ENCODE data around the gene CNTNAP2. TPM values are rescaled to one million over a fixed set of nuclear protein-coding genes. Genes with fewer than 3 reads are reported as not detected.
A peak's percentile ranks its signal among the peaks of the same experiment; 100 is the strongest.

Gene CNTNAP2
- total RNA-seq, 1 experiment from 2014 or later: 64.5 TPM

DNA sequence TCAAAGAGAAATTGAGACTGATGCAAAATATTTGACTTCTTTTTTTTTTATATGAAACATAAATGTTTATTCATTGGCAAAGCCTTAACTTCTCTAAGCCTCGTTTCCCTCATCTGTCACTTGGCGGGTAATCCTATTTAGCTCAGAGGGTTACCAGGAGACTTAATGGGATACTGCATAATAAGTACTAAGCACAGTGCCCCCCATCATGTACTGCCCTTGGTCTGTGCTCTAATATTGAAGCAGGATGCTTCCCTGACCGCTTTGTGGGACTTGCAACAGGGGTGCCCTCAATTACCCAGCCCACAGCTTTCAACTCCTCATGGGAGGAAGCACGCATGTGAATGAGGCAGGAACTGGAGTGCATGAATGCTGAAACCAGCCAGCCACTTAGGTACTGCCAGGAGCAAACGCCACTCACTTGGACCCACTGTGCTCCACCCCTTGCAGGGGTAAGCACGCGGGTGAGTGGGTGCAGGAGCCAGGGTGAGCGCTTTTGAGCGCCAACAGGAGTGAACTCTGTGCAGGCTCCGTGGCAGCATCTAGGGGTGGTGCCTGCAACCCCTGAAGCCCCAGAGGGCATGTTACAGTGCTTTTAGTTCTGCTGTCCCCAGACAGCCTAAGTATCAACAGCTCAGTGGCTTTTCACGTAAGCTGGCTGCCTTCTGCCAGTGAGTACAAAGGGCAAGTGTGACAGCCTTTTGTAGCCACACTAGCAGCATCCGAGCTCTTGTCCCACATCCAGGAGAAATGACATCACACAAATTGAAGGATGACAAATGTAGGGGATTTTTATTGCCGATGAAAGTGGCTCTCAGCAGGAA, 2264.2 kb downstream of the CNTNAP2 start:
- Mint-ChIP-seq H3K4me1 (peaks cover 37 to 49% of the 10 kb centered on the region in 2 experiments), H3K27ac (peak overlapping the region in 1 of 3 experiments; percentile 34; a peak in 1 of 7 replicates), H3K4me3 (no peak overlapping the region), H3K9me3 (peaks cover 0 to 2% of the 10 kb centered on the region in 2 experiments; a peak in 1 of 5 replicates), H3K27me3 (ENCODE audit: low read depth) (no peaks in the 10 kb centered on the region), H3K36me3 (ENCODE audit: insufficient read depth in 1 of 3, low read depth in 3 of 3) (peaks cover 31 to 35% (median 32%) of the 10 kb centered on the region in 3 experiments; a peak in 6 of 7 replicates)
- Histone ChIP-seq H2AFZ (ENCODE audit: low read length) (no peak overlapping the region), H3K27me3 (ENCODE audit: insufficient read depth, low read length) (no peaks in the 10 kb centered on the region), H2BK15ac (ENCODE audit: low read depth, low read length) (no peak overlapping the region), H3K23me2 (ENCODE audit: insufficient read length, low read depth, low read length, poor library complexity, severe bottlenecking) (no peaks in the 10 kb centered on the region), H4K8ac (replicated peaks; ENCODE audit: insufficient read length, low read depth, low read length) (no peak overlapping the region), H4K5ac (ENCODE audit: insufficient read length, low read depth, low read length) (no peak overlapping the region), H3K4me2 (ENCODE audit: insufficient read depth, insufficient read length, low read length) (no peak overlapping the region), H3K9me3 (ENCODE audit: control insufficient read depth, low read depth, low read length) (no peaks in the 10 kb centered on the region), H3K14ac (ENCODE audit: insufficient read depth, low read length) (no peak overlapping the region), H3K9ac (ENCODE audit: extremely low read depth, insufficient read length, low read length) (no peak overlapping the region), H3K18ac (ENCODE audit: insufficient read length, low read depth, low read length) (no peak overlapping the region), H4K20me1 (ENCODE audit: control insufficient read depth, insufficient read depth, insufficient read length) (no peaks in the 10 kb centered on the region), H2BK5ac (ENCODE audit: insufficient read length, low read length) (no peak overlapping the region), H3K79me2 (ENCODE audit: insufficient read depth, low read length) (no peaks in the 10 kb centered on the region), H3K27ac (ENCODE audit: insufficient read length, low read depth, low read length) (no peak overlapping the region), H3K23ac (ENCODE audit: insufficient read length, low read depth, low read length) (no peak overlapping the region), H3K4me1 (ENCODE audit: insufficient read depth, low read length) (no peaks in the 10 kb centered on the region; the same call in 1 of the 2 replicates), H2BK20ac (ENCODE audit: low read depth, low read length, poor library complexity, severe bottlenecking) (no peak overlapping the region), H3K4ac (ENCODE audit: low read depth, low read length) (no peak overlapping the region), H2BK120ac (ENCODE audit: low read depth, low read length, poor library complexity, severe bottlenecking) (no peak overlapping the region), H2AK5ac (ENCODE audit: insufficient read length, low read length) (no peak overlapping the region), H2BK12ac (ENCODE audit: insufficient read length, low read depth, low read length) (no peak overlapping the region), H4K91ac (ENCODE audit: insufficient read length, low read depth, low read length) (no peak overlapping the region), H3T11ph (ENCODE audit: low read length) (no peak overlapping the region), H3K56ac (ENCODE audit: insufficient read length, low read depth, low read length) (no peak overlapping the region), H3K79me1 (ENCODE audit: insufficient read depth, low read depth, low read length, poor library complexity, severe bottlenecking) (no peaks in the 10 kb centered on the region)
- DNase-seq: no peak
- no peak for TF ChIP-seq CTCF (conservative IDR thresholded peaks at IDR 0.05)
- no CpG with 5 or more reads among the region's 13 CpGs for WGBS (ENCODE audit: extremely low coverage, insufficient read length, low lambda C conversion rate)
